GM12874 (cell line): Measurements from ENCODE around the gene IL12A.

Source experiments
- TF ChIP-seq, protein P1 (sequence below): IDR thresholded peaks from 2 replicates; pipeline ENCODE4 v1.5.1; 2011; ENCODE audit warnings: low read depth, mild to moderate bottlenecking, control low read depth, low read length, moderate library complexity; ENCODE audit not compliant: insufficient read depth

IL12A gene

DNA sequence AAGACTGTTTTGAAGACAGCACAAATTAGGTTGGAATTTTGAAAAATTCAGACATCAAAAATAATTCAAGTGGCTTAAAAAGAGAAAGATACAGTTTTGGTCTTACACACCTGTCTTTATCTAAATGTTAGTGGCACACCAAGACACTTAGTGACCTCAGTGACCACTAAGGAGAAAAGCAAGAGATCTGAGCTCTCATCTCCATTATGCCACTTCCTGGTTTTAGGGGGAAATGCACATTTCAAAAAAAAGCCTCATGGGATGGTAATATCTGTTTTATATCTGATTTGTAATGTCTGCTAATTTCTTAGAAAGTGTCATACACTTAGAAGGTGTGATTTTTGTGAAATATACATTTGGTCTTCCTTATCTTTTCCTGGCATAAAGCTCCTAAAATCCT, 16.4 kb downstream of the IL12A start:
- TF ChIP-seq, protein P1, sequence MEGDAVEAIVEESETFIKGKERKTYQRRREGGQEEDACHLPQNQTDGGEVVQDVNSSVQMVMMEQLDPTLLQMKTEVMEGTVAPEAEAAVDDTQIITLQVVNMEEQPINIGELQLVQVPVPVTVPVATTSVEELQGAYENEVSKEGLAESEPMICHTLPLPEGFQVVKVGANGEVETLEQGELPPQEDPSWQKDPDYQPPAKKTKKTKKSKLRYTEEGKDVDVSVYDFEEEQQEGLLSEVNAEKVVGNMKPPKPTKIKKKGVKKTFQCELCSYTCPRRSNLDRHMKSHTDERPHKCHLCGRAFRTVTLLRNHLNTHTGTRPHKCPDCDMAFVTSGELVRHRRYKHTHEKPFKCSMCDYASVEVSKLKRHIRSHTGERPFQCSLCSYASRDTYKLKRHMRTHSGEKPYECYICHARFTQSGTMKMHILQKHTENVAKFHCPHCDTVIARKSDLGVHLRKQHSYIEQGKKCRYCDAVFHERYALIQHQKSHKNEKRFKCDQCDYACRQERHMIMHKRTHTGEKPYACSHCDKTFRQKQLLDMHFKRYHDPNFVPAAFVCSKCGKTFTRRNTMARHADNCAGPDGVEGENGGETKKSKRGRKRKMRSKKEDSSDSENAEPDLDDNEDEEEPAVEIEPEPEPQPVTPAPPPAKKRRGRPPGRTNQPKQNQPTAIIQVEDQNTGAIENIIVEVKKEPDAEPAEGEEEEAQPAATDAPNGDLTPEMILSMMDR, result no peak

DNA sequence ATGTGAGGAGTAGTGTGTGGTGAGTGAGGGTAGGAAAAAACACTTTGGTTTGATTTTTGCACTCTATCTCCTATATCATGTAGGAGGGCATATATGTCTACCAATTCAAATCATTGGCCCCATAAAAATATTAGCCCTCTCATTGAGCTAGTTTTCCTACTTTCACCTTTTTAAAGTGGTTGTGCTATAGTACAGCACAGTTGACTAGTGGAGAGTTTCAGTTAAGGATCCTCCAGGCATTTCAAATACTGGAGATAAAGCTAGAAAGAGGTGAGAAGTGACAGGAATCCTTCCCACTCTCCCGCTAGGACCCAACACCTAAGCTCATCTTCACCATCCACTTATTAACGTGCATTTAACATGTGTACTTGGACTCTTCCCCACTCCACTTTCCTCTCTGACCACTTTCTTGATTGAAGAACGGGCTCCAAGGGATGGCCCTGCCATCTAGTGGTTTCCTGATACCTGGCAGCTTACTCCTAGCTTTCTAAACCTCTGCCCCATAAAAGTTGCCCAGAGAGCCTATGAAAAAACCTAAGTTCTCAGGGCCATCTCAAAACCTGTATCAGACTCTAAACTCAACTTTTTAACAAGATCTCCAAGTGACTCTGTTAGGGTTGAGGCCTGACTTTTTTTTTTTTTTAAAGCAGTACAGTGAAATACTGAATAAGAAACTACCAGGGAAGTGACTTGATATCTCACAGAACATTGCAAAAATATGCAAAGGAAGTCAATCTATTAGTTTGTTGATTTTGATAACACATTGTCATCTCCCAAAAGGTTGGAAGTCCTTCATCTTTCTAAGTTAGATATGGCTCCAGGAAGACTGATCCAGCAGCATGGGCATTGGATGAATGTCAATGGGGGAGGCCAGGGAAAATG, 17.9 kb downstream of the IL12A start:
- TF ChIP-seq, protein P1, result peak; percentile 74

DNA sequence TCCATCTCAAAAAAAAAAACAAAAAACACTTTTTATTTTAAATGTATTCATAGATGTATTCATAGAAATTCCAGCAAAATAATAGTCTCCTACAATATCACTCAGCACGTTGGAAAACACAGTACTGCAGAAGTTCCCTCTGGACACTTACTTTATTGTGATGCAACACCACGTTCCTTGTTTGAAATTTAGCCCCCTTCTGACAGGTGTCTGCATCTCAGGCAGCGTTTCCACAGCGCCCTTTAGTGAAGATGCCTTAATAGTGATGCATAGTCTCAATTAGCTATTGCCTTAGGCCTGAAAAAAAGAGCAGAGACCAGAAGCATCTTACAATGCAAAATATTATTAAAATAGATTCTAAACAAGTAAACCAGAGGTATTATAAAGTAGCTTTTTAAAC, 20.3 kb downstream of the IL12A start:
- TF ChIP-seq, protein P1, result no peak

DNA sequence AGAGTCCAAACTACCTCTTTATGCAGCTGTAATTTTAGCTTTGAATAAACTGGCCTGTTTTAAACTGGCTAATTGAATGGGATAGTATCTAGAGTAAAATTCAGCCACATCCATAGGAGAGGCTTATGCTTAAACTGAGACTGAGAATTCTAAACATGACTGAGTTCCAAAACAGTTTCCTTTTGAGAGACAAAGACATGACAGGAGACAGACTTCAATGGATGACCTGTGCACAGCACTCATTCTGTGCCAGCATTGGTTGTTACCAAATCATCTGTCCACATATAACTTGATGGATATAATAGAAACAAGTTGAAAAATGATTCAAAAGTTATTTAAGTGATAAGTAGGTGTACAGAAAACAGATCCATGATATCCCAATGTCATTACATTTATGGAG, 20.9 kb downstream of the IL12A start:
- TF ChIP-seq, protein P1, result no peak

DNA sequence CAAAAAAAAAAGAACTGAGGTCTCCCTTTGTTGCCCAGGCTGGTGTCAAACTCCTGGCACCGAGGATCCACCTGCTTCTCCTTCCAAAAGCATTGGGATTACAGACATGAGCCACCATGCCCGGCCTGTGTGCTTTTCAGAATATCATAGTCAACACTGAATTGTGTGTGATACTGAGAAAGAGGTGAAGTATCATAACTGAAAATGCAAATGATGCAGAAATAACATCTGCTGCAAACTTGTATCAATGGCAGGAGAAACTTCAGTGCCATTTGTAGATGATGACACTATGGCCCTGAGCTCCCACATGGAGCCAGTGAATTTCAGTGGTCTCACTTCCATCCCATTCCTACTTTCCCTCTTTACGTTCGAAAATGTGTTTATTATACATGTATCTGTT, 21.9 kb downstream of the IL12A start:
- TF ChIP-seq, protein P1, result no peak

DNA sequence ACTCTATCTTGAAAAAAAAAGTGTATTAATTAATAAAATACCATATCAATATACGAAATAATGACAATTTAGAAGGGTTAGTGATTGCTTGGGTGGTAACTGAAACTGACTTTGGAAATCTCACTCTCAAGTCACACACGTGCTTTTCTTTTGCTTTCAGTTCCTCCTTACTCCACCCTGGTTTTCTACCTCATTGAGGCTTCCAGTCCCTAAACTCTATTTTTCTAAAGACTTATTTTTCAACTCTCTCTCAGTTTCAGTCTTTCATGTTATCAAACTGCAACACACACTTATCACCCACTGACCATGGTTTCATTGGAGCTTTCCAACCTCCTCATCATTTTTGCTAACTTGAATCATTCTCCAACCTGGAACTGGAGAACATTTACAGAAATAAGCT, 23.5 kb downstream of the IL12A start:
- TF ChIP-seq, protein P1, result no peak

DNA sequence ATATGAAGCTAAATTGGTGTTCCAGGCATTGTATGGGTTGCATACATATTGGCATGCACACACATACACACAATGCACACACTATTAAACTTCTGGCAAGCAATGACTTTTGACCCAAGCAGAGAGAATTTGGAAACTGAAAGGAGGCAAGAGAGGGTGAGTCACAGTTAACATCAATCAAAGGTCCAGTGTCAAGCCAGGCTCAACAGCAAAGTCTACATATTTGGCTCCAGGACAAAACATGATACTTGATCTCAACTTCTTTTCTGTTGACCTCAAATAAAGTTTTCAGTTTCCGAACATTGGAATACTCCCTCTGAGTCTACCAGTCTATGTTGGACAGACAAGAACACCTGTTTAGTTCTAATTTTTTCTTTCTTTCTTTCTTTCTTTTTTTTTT, 28.3 kb downstream of the IL12A start:
- TF ChIP-seq, protein P1, result no peak

DNA sequence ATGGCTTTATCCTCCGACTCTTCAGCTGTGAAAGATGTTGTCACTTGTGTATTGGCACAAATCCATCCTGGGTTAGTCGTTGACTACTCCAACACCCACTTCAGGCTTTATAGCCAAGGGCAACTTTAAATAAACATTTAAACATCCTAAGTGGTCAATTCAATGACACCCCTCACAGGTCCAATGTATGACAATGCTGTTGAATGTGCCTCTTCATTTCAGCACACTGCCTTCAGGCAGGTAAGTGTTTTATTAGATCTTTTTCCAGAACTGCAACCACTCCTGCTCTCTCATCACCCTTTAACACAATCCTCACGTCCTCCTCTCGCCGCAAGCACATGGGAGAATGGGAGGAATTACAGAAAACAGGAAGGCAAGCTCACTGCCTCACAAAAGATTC, 30.3 kb downstream of the IL12A start:
- TF ChIP-seq, protein P1, result no peak
